Endodermal cell (in vitro differentiated cells): ENCODE measurements around the gene KCNMA1. TPM values are rescaled to one million over a fixed set of nuclear protein-coding genes. Genes with fewer than 3 reads are reported as not detected.

Source experiments
- DNase-seq: peaks from one replicate; pipeline ENCODE4 v3.0.0-alpha.2; 2017
- H3K27ac ChIP-seq: 2 replicates; pipeline ENCODE4 v1.5.1; 2013; ENCODE audit warnings: mild to moderate bottlenecking, low read depth, low read length, moderate library complexity
- H3K27me3 ChIP-seq: 2 replicates; pipeline ENCODE4 v1.6.1; 2013; ENCODE audit warnings: mild to moderate bottlenecking, low read length, moderate library complexity; ENCODE audit not compliant: insufficient read depth, control insufficient read depth, poor library complexity, severe bottlenecking
- H3K36me3 ChIP-seq: 2 replicates; pipeline ENCODE4 v1.7.0; 2013; ENCODE audit warnings: mild to moderate bottlenecking, low read length, moderate library complexity; ENCODE audit not compliant: control insufficient read depth, insufficient read depth
- H3K4me1 ChIP-seq: one replicate; pipeline ENCODE4 v1.7.0; 2013; ENCODE audit warnings: low read length; ENCODE audit not compliant: control insufficient read depth, insufficient read depth
- H3K4me3 ChIP-seq: 2 replicates; pipeline ENCODE4 v1.5.1; 2013; ENCODE audit warnings: mild to moderate bottlenecking, low read length, moderate library complexity
- H3K9ac ChIP-seq: 2 replicates; pipeline ENCODE4 v1.6.1; 2013; ENCODE audit warnings: mild to moderate bottlenecking, low read length, moderate library complexity; ENCODE audit not compliant: poor library complexity, severe bottlenecking; ENCODE audit errors: extremely low read depth
- H3K9me3 ChIP-seq: 2 replicates; pipeline ENCODE4 v1.6.1; 2013; ENCODE audit warnings: mild to moderate bottlenecking, low read length, moderate library complexity; ENCODE audit not compliant: control insufficient read depth
- H3K27ac Mint-ChIP-seq: 2 replicates; pipeline ENCODE4 v1.8.0; 2020; ENCODE audit warnings: mixed read lengths
- H3K27me3 Mint-ChIP-seq: 2 replicates; pipeline ENCODE4 v1.8.0; 2021; ENCODE audit warnings: mild to moderate bottlenecking, mixed read lengths; ENCODE audit not compliant: insufficient read depth
- H3K36me3 Mint-ChIP-seq: 2 replicates; pipeline ENCODE4 v1.8.0; 2020; ENCODE audit warnings: low read depth, mixed read lengths
- H3K4me1 Mint-ChIP-seq: 2 replicates; pipeline ENCODE4 v1.8.0; 2020; ENCODE audit warnings: mixed read lengths
- H3K4me3 Mint-ChIP-seq: 2 replicates; pipeline ENCODE4 v1.8.0; 2020; ENCODE audit warnings: mild to moderate bottlenecking, moderate library complexity, mixed read lengths
- H3K9me3 Mint-ChIP-seq: 2 replicates; pipeline ENCODE4 v1.8.0; 2020; ENCODE audit warnings: mild to moderate bottlenecking, mixed read lengths
- WGBS, 2 experiments: methylation state at CpG; one replicate each; pipeline versions ENCODE4 v1.1.5 to v1.1.7; 2013; ENCODE audit warnings: missing lambda C conversion rate in 2 of 2, mixed read lengths in 1 of 2; ENCODE audit not compliant: insufficient coverage in 1 of 2, insufficient read length in 1 of 2; 5-methylcytosine and 5-hydroxymethylcytosine counted together
- total RNA-seq, 2 donors: library from RNA; stranded (reverse); fragmentation: NEBNext Ultra II Directional in 1 of 2; extraction: Animal tissue kit (Norgen Biotek cat#: 25700) in 1 of 2; gene quantifications; 2 replicates in 1 of 2; 3 replicates in 1 of 2; pipeline ENCODE4 v1.2.1, GENCODE V29; 2021
- TF ChIP-seq, protein P1 (sequence below): fragments of 200-600 bp; sonication (generic); conservative IDR thresholded peaks from 2 replicates; pipeline ENCODE4 v1.5.0; 2021; ENCODE audit warnings: antibody characterized with exemption, mild to moderate bottlenecking

Gene KCNMA1
- total RNA-seq, 2 donors from 2014 or later: 0.55 to 1.3 TPM

DNA sequence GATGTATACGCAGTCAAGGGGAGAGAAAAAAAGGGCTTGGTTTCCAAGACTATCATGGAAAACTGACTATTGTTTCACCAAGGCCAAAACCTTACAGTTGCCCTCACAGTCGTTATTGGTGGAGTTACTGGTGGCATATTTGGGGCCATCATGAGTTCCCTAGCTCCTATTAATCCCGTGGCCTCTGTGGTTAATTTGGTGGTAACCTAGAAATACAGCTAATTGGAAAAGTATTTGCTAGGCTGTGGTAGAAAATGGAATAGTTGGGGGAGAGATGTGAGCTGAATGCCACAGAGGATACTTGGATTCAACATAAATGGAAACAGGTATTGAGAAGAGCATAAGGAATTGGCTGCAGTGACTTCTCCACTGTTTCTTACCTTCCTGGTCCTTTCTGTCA, 450.7 kb downstream of the KCNMA1 start:
- Histone ChIP-seq H3K4me1 (no peaks in the 10 kb centered on the region), H3K4me3 (no peak overlapping the region), H3K27me3 (no peaks in the 10 kb centered on the region), H3K36me3 (no peaks in the 10 kb centered on the region), H3K9ac (no peak overlapping the region), H3K27ac (no peak overlapping the region), H3K9me3 (no peaks in the 10 kb centered on the region)
- WGBS, 2 experiments: 90 to 100% methylated on average over 2 to 3 of the region's 3 CpGs
- TF ChIP-seq, protein P1, sequence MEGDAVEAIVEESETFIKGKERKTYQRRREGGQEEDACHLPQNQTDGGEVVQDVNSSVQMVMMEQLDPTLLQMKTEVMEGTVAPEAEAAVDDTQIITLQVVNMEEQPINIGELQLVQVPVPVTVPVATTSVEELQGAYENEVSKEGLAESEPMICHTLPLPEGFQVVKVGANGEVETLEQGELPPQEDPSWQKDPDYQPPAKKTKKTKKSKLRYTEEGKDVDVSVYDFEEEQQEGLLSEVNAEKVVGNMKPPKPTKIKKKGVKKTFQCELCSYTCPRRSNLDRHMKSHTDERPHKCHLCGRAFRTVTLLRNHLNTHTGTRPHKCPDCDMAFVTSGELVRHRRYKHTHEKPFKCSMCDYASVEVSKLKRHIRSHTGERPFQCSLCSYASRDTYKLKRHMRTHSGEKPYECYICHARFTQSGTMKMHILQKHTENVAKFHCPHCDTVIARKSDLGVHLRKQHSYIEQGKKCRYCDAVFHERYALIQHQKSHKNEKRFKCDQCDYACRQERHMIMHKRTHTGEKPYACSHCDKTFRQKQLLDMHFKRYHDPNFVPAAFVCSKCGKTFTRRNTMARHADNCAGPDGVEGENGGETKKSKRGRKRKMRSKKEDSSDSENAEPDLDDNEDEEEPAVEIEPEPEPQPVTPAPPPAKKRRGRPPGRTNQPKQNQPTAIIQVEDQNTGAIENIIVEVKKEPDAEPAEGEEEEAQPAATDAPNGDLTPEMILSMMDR: no peak
- no peak for DNase-seq
- Mint-ChIP-seq H3K27ac (no peak overlapping the region), H3K9me3 (no peaks in the 10 kb centered on the region), H3K36me3 (no peaks in the 10 kb centered on the region), H3K4me3 (no peak overlapping the region), H3K4me1 (peaks cover 29% of the 10 kb centered on the region), H3K27me3 (no peaks in the 10 kb centered on the region)

DNA sequence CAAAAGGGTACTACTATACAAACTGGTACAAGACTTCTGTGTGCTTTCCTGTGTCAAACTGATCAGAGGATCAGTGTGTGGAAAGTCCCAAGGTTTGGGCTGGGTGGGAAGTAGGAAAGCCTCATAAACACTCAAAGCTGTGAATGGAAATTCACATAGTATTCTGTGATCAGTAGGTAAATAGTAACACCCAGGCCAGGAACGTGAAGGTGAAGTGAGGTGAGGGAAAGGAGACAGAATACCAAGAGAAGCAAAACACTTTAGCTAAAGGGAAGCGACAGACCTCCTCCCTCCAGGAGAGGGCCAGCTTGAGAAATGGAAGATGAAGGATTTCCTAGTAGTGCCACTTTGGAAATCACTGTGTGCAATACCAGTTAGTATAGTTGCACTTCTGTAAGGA, 451.9 kb downstream of the KCNMA1 start:
- Histone ChIP-seq H3K9me3 (no peaks in the 10 kb centered on the region), H3K4me3 (no peak overlapping the region), H3K4me1 (no peaks in the 10 kb centered on the region), H3K36me3 (no peaks in the 10 kb centered on the region), H3K27ac (no peak overlapping the region), H3K9ac (no peak overlapping the region), H3K27me3 (no peaks in the 10 kb centered on the region)
- Mint-ChIP-seq H3K27ac (no peak overlapping the region), H3K36me3 (no peaks in the 10 kb centered on the region), H3K4me3 (no peak overlapping the region), H3K4me1 (peaks cover 28% of the 10 kb centered on the region), H3K9me3 (no peaks in the 10 kb centered on the region), H3K27me3 (no peaks in the 10 kb centered on the region)
- 57 to 62% methylated on average over 2 of the region's 2 CpGs for WGBS, 2 experiments
- DNase-seq: no peak
- TF ChIP-seq, protein P1: no peak

DNA sequence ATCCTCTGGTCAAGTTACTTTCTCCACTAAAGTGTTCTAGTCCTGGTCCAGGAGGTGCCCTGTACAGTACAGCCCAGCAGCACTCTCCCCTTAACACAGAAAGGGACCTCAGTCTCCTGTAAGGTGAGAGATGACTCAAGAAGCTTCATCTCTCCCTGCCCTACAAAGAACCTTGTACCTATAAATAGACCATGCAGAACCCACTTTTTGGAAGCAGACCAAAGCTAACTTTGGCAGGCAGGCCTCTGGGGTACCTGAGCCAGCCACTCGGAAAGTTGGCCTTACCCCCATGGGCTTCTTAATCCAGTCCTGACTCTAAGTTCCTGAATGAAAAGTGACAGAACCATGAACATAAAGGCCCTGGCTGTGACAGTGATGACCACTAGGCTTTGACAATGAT, 454.8 kb downstream of the KCNMA1 start:
- no peaks in the 10 kb centered on the region for H3K4me1 ChIP-seq
- H3K27ac ChIP-seq: no peak overlapping the region
- Mint-ChIP-seq H3K4me3 (no peak overlapping the region), H3K27ac (no peak overlapping the region), H3K4me1 (peaks cover 23% of the 10 kb centered on the region), H3K27me3 (no peaks in the 10 kb centered on the region), H3K36me3 (no peaks in the 10 kb centered on the region), H3K9me3 (no peaks in the 10 kb centered on the region)
- TF ChIP-seq, protein P1: no peak
- no peak for DNase-seq
- no peaks in the 10 kb centered on the region for H3K27me3 ChIP-seq
- H3K36me3 ChIP-seq: no peaks in the 10 kb centered on the region
- WGBS, 2 experiments: 77 to 97% methylated on average over 1 of the region's 1 CpG
- H3K4me3 ChIP-seq: no peak overlapping the region
- no peak overlapping the region for H3K9ac ChIP-seq
- H3K9me3 ChIP-seq: no peaks in the 10 kb centered on the region
